Esophagus muscularis mucosa (tissue), 3 donors: ENCODE data around the gene OBP2A.

Source experiments
- POLR2A ChIP-seq: fragments of 450-650 bp; IDR thresholded peaks from one replicate; pipeline ENCODE4 v1.6.1; 2017; ENCODE audit warnings: antibody characterized with exemption, moderate library complexity, mild to moderate bottlenecking, low read depth
- POLR2AphosphoS5 ChIP-seq, 2 donors: sonication (generic); formaldehyde crosslinking; IDR thresholded peaks; one replicate each; pipeline ENCODE4 v1.6.1; 2017; ENCODE audit warnings: antibody characterized with exemption in 2 of 2
- TF ChIP-seq, protein P1 (sequence below), 3 experiments: fragments of 200-600 bp in 2 of 3; fragments of 450-650 bp in 1 of 3; sonication (generic) in 2 of 3; IDR thresholded peaks; one replicate each; pipeline ENCODE4 v1.5.1; 2017 to 2019; ENCODE audit warnings: antibody characterized with exemption in 3 of 3, mild to moderate bottlenecking in 2 of 3, moderate library complexity in 1 of 3

DNA sequence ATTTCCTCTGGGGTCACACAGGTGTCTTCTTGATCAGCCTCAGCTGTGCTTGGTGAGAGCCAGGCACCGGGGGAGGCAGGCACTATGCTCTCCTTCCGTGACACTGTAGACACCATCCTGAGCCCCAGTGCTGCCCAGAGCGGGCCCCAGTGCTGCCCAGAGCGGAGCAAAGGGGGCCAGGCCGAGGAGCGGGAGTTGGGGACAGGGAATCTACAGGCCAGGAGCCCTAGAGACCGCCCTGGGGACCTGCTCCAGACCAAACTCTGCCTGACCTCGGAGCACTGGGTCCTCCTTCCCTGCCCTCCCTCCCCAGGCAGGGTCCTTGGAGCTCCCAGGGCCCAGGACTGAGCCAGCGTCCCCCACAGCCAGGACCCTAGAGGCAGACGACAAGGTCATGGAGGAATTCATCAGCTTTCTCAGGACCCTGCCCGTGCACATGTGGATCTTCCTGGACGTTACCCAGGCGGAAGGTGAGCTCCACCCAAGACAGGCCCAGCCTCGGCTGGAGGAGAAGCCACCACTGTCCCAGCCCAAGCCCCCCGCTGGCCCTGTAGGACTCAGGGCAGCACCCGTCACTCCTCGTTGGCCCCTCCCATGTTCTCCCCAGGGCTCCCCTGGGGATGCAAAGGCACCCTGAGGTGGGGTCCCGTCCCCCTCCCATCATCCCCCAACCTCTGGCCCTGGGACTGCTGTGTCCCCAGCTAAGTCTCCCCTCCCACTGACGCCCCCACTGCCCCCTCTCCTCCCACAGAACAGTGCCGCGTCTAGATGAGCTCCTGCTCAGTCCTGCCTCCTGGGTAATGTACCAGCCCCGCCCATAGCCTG, 45.8 kb downstream of the OBP2A start:
- TF ChIP-seq, protein P1, sequence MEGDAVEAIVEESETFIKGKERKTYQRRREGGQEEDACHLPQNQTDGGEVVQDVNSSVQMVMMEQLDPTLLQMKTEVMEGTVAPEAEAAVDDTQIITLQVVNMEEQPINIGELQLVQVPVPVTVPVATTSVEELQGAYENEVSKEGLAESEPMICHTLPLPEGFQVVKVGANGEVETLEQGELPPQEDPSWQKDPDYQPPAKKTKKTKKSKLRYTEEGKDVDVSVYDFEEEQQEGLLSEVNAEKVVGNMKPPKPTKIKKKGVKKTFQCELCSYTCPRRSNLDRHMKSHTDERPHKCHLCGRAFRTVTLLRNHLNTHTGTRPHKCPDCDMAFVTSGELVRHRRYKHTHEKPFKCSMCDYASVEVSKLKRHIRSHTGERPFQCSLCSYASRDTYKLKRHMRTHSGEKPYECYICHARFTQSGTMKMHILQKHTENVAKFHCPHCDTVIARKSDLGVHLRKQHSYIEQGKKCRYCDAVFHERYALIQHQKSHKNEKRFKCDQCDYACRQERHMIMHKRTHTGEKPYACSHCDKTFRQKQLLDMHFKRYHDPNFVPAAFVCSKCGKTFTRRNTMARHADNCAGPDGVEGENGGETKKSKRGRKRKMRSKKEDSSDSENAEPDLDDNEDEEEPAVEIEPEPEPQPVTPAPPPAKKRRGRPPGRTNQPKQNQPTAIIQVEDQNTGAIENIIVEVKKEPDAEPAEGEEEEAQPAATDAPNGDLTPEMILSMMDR (IDR thresholded peaks at IDR 0.05) = no peak
- TF ChIP-seq POLR2A = no peak
- no peak for TF ChIP-seq POLR2AphosphoS5 (IDR thresholded peaks at IDR 0.05)
